ENCODE measurements around the gene SHISA7. TPM values are rescaled to one million over a fixed set of nuclear protein-coding genes. Genes with fewer than 3 reads are reported as not detected.

Gene SHISA7
- total and polyA plus RNA-seq, 7 donors: 0.04 to 0.41 (median 0.32) TPM; not detected in 3

DNA sequence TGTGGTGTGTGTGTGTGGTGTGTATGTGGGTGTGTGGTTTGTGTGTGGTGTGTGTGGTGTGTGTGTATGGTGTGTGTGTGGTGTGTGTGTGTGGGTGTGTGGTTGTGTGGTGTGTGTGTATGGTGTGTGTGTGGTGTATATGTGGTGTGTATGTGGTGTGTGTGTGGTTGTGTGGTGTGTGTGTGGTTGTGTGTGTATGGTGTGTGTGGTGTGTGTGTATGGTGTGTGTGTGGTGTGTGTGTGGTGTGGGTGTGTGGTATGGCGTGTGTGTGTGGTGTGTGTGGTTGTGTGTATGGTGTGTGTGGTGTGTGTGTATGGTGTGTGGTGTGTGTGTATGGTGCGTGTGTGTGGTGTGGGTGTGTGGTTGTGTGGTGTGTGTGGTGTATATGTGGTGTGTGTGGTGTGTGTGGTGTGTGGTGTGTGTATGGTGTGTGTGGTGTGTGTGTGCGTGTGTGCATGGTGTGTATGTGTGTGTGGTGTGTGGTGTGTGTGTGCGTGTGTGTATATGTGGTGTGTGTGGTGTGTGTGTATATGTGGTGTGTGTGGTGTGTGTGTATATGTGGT lies 8.7 kb downstream of the SHISA7 start:
- DNase-seq: no peak
- Histone ChIP-seq H3K27ac (no peak overlapping the region), H3K36me3 (no peaks in the 10 kb centered on the region), H3K4me3 (no peak overlapping the region), H3K4me1 (no peaks in the 10 kb centered on the region), H3K27me3 (peaks cover 49 to 89% (median 67%) of the 10 kb centered on the region in 3 donors), H3K9me3 (no peaks in the 10 kb centered on the region)
- TF ChIP-seq POLR2AphosphoS5 (IDR thresholded peaks at IDR 0.05): no peak
- no peak for TF ChIP-seq POLR2A (IDR thresholded peaks at IDR 0.05)
- TF ChIP-seq, protein P1, sequence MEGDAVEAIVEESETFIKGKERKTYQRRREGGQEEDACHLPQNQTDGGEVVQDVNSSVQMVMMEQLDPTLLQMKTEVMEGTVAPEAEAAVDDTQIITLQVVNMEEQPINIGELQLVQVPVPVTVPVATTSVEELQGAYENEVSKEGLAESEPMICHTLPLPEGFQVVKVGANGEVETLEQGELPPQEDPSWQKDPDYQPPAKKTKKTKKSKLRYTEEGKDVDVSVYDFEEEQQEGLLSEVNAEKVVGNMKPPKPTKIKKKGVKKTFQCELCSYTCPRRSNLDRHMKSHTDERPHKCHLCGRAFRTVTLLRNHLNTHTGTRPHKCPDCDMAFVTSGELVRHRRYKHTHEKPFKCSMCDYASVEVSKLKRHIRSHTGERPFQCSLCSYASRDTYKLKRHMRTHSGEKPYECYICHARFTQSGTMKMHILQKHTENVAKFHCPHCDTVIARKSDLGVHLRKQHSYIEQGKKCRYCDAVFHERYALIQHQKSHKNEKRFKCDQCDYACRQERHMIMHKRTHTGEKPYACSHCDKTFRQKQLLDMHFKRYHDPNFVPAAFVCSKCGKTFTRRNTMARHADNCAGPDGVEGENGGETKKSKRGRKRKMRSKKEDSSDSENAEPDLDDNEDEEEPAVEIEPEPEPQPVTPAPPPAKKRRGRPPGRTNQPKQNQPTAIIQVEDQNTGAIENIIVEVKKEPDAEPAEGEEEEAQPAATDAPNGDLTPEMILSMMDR (IDR thresholded peaks at IDR 0.05): no peak
- no peak for TF ChIP-seq EP300 (IDR thresholded peaks at IDR 0.05)
- WGBS, 2 donors: 71 to 90% methylated on average over 4 of the region's 4 CpGs
- intact Hi-C loops (cut with DNase I): no loop called here

DNA sequence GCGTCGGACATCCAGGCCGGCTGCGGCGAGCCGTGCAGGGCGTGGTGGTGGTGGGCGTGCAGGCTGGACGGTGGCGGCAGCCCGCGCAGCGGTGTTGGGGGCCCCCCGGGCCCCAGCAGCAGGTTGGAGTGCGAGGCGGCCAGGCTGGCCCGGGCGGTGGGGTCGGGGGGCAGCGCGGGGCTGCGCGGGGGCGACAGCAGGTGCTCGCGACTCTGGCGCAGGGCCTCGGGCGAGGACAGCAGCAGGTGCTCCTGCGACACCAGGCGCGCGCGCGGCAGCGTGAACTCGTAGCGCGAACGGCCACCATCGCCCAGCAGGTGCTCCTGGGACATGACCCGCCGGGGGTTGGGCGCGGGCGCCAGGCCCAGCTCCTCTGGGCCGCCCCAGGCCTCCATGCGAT lies 9.8 kb downstream of the SHISA7 start:
- WGBS, 2 donors: 13 to 17% methylated on average over 48 of the region's 48 CpGs
- Histone ChIP-seq H3K27me3 (peaks cover 43 to 89% (median 67%) of the 10 kb centered on the region in 3 donors), H3K36me3 (no peaks in the 10 kb centered on the region), H3K27ac (no peak overlapping the region), H3K4me1 (no peaks in the 10 kb centered on the region), H3K4me3 (no peak overlapping the region), H3K9me3 (no peaks in the 10 kb centered on the region)
- intact Hi-C loops (cut with DNase I): no loop called here
- DNase-seq: no peak
- TF ChIP-seq, protein P1 (IDR thresholded peaks at IDR 0.05): no peak
- no peak for TF ChIP-seq POLR2A (IDR thresholded peaks at IDR 0.05)
- TF ChIP-seq EP300 (IDR thresholded peaks at IDR 0.05): no peak
- TF ChIP-seq POLR2AphosphoS5 (IDR thresholded peaks at IDR 0.05): no peak

DNA sequence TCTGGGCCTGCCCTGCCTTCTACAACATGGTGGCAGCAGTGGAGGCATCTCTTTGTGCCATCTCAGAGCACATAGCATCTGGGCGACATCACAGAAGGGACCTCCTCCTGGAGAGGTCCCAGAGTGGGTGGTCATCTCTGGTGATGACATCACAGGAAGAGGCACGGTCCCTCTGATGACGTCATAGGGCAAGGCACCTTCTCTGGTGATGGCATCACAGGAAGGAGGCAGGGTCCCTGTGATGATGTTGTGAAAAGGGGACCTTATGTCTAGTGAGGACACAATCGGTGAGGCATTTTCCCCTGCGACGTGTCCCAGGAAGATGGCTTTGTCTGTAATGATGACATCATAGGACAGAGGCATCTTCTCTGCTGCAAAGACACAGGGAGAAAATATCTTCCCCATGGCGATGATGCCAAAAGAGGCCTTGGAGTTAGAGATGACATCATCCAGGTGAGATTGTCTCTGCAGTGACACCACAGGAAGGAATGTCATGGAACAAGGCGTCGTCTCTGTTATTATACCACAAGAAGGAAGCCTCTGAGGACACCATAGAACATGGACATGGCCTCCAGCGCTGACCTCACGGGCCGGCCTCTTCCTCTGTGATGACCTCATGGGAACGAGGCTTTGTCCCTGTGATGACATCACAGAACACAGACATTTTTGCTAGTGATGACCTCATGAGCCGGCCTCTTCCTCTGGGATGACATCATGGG lies 10.7 kb downstream of the SHISA7 start:
- H3K36me3 ChIP-seq: no peaks in the 10 kb centered on the region
- intact Hi-C loops (cut with DNase I): no loop called here
- no peak for DNase-seq
- H3K27ac ChIP-seq: no peak overlapping the region
- no peak for TF ChIP-seq POLR2AphosphoS5 (IDR thresholded peaks at IDR 0.05)
- TF ChIP-seq, protein P1 (IDR thresholded peaks at IDR 0.05): no peak
- TF ChIP-seq POLR2A (IDR thresholded peaks at IDR 0.05): no peak
- TF ChIP-seq EP300 (IDR thresholded peaks at IDR 0.05): no peak
- no peaks in the 10 kb centered on the region for H3K9me3 ChIP-seq
- H3K4me3 ChIP-seq: no peak overlapping the region
- WGBS, 2 donors: 87 to 89% methylated on average over 14 of the region's 14 CpGs
- peaks cover 34 to 87% (median 64%) of the 10 kb centered on the region in 3 donors for H3K27me3 ChIP-seq
- no peaks in the 10 kb centered on the region for H3K4me1 ChIP-seq

DNA sequence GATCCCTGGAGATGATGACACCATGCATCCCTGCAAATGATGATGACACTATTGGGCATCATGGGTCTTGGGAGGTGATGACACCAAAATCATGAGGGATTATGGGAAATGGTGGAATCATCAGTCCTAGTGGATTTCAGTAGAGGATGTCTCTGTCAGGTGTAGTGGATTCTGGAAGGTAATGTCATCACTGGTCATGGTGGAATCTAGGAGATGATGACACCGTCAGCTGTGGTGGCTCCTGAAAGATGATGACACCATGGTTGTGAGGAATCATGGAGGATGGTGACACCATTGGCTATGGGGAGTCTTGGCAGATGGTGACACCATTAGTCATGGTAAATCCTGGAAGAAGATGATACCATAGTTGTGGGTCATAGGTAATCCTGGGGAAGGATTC lies 11.9 kb downstream of the SHISA7 start:
- H3K4me3 ChIP-seq: no peak overlapping the region
- 93% methylated on average over 1 of the region's 1 CpG for WGBS, 2 donors
- H3K27ac ChIP-seq: no peak overlapping the region
- no peaks in the 10 kb centered on the region for H3K36me3 ChIP-seq
- no peak for DNase-seq
- no peaks in the 10 kb centered on the region for H3K4me1 ChIP-seq
- H3K9me3 ChIP-seq: no peaks in the 10 kb centered on the region
- intact Hi-C loops (cut with DNase I): no loop called here
- TF ChIP-seq POLR2A (IDR thresholded peaks at IDR 0.05) (no peak), POLR2AphosphoS5 (IDR thresholded peaks at IDR 0.05) (no peak), EP300 (IDR thresholded peaks at IDR 0.05) (no peak)
- TF ChIP-seq, protein P1 (IDR thresholded peaks at IDR 0.05): no peak
- peaks cover 34 to 75% (median 62%) of the 10 kb centered on the region in 3 donors for H3K27me3 ChIP-seq
